LNCaP clone FGC (cell line): Measurements from ENCODE around the gene XPOT.
A peak's percentile ranks its signal among the peaks of the same experiment; 100 is the strongest.

Experiments
- DNase-seq: peaks from one replicate; pipeline ENCODE4 v3.0.0-alpha.2; 2011; ENCODE audit warnings: low read depth
- H3K4me3 ChIP-seq: 2 replicates; pipeline ENCODE4 v1.5.1; 2011; ENCODE audit warnings: mild to moderate bottlenecking, low read depth, low read length, control low read depth
- CTCF ChIP-seq: IDR thresholded peaks from 2 replicates; pipeline ENCODE4 v1.5.1; 2012; ENCODE audit warnings: mild to moderate bottlenecking; ENCODE audit not compliant: control insufficient read depth, insufficient read depth; ENCODE audit errors: extremely low read depth

Gene XPOT

DNA sequence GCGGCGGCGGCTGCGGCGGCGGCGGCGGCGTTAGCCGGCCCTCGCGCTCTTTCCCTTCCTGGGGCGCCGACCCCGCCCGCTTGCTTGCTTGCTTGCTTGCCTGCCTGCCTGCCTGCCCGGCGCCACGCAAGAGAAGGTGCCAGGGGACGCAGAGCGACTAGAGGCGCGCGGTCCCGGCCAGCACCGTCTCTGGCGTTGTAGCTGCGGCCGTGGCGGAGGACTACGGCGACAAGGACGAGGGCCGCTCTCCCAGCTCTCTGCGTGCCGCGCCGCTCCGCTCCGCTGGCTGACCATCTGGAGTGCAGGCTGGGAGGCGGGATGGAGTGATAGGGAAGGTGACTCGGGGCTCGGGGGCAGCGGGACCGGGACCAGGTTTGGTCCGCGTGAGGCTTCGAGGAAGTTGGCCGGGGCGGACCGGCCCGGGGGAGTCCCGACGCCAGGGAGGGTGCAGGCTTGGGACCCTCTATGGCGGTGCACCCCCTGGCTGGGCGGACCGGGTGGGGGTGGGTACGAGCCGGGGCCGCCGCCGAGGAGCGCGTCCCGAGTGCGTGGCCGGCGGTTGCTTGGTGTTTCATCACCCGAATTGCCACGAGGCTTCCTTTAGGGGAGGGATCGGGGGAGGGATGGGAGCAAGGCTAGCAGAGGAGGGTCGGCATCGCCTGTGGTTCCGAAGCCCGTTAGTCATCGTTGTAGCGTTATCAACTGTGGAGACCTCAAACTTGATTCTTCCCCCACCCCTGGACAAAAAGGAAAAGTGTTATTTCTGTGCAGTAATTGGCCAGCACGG, 471 bp downstream of the XPOT start:
- no peak for TF ChIP-seq CTCF
- DNase-seq: no peak

DNA sequence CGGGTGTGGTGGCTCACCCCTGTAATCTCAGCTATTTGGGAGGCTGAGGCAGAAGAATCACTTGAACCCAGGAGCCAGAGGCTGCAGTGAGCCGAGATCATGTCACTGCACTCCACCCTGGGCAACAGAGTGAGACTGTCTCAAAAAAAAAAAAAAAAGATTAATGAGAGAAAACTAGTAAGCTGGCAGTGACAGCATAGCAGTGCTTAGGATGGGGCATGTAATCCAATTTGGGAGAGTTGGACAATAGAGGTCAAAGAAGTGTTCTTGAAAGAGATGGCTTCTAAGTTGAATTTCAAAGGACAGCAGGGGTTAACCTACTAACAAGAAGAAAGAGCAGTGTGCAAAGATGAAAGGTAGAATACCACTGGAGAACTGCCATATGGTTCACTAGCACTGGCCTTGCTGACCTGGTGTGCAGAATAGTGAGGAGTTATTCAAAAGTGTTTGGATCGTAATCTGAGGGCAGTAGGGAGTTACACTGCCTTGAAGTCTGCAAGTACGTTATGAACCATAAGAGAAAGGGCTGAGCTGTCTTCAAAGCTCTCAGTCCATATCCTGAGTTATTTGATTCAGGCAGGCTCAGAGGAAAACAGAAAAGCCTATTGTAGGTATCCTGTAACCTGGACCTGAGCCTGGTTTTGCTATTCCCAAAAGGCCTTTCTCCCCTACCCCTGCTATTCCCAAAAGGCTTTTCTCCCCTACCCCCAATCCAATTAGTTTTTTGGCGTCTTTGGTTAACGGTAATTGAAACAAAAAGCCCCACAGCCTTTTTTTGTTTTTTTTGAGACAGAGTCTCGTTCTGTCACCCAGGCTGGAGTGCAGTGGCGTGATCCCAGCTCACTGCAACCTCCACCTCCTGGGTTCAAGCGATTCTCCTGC, 3.4 kb downstream of the XPOT start:
- H3K4me3 ChIP-seq: no peak overlapping the region
- DNase-seq: no peak
- no peak for TF ChIP-seq CTCF

More for the DNA sequence above, 471 bp downstream of the XPOT start:
- peak overlapping the region; percentile 86 for H3K4me3 ChIP-seq

- no peak overlapping the region for H3K4me3 ChIP-seq
- TF ChIP-seq CTCF: no peak
- DNase-seq: no peak
Measured at GRCh38 chr12:64411427-64411826, 7.2 kb downstream of the XPOT start.

DNA sequence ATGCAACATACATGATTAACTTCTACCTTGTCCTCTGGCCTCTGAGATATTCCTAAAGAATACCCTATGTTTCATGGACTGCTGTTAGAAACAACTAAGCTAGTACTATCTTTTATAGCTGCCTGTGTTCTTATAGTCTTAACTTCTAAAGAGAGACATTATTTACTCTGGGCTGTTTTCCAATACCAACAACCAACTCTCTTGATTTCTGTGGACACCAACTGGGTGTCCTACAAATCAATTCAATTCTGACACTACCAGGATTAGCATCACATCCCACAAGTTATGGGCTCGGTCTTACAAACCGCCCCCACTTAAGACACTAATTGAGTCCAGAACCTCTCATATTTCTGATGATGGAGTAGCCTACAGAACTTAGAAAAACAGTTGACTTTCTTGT, 8.3 kb downstream of the XPOT start:
- DNase-seq: no peak
- H3K4me3 ChIP-seq: no peak overlapping the region
- TF ChIP-seq CTCF: no peak

- DNase-seq: no peak
- H3K4me3 ChIP-seq: no peak overlapping the region
- no peak for TF ChIP-seq CTCF
Measured at GRCh38 chr12:64413884-64414283, 9.7 kb downstream of the XPOT start.

- TF ChIP-seq CTCF: no peak
- no peak overlapping the region for H3K4me3 ChIP-seq
- DNase-seq: no peak
Measured at GRCh38 chr12:64418209-64418608, 14.0 kb downstream of the XPOT start.
